GM18861 (cell line): ENCODE results near the gene NPHP4.
"Not testable (repeated sequence)": the region's sequence is repeated elsewhere in the genome, so short reads cannot be mapped to it uniquely, and the experiment has no call there.

ENCODE experiments used
- ATAC-seq: cut with Tn5 transposase; IDR thresholded peaks from one replicate; pipeline ENCODE4 v1.9.1; 2021; ENCODE audit not compliant: unreplicated experiment

The NPHP4 gene

DNA sequence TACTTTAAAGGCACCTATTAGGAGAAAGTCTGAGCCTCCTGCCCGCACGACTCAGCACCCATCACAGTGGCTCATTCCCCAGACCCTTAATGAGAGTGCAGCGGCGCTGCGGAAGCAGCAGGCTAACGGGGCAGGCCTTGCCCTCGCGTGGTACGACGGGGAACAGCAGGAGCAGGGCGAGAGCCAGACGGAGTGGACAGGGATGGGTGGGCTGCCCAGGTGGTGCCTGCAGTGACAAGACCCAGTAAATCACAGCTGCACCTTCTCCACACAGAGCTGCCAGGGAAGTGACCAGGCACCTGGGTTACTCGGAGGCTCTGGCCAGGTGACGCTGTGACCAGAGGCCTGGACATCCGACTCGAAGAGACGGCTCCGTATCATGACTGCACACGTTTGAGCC, 131.9 kb downstream of the NPHP4 start:
- no peak for ATAC-seq

GRCh38 chr1:5859766-5860165, 132.5 kb downstream of the NPHP4 start:
- no peak for ATAC-seq

DNA sequence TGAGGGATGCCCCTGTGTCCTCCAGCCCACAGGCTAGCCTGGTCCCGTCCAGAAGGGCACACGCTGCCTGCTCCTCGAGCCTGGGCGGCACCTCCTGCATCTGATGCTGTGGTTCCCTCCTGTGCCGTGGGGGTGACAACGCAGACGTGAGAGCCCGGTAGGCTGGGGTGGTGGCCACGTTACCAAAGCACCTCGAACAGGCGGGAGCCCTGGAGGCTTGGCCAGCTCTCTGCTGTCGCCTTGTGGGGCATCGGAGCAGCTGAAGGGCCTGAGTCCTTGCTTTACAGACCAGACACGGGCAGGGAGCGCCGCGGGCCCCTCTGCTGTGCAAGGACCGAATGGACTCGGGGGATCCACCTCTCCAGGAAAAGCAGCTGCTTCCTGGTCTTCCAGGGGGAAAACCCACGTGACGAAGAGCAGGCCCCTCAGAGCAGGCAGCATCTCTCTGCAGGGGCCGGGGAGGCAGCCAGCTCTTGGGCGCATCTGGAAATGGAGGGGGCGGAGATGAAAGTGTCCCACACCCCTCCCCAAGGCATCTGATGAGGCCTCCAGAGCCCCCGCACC, 133.3 kb downstream of the NPHP4 start:
- ATAC-seq: no peak

DNA sequence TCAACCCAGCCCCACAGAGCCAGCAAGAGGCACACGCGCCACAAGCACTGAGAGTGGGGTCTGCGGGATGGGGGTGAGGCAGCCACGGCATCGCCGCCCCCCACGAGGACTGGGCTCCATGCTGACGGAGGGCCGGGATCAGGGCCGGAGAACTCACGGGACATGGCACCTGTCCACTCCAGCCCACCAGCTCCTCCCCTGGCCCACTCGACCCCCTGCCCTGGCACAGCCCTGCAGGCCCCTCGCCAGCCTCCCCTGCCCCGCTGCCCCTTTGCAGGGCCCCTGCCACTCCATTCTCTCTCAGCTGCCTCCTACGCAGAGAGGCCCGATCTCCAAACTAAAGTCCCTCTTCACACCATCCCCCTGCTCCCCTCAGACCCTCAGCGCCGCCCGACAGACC, 134.0 kb downstream of the NPHP4 start:
- ATAC-seq: no peak

GRCh38 chr1:5857508-5858090, 134.6 kb downstream of the NPHP4 start:
- ATAC-seq: no peak

GRCh38 chr1:5857011-5857410, 135.2 kb downstream of the NPHP4 start:
- ATAC-seq: no peak

DNA sequence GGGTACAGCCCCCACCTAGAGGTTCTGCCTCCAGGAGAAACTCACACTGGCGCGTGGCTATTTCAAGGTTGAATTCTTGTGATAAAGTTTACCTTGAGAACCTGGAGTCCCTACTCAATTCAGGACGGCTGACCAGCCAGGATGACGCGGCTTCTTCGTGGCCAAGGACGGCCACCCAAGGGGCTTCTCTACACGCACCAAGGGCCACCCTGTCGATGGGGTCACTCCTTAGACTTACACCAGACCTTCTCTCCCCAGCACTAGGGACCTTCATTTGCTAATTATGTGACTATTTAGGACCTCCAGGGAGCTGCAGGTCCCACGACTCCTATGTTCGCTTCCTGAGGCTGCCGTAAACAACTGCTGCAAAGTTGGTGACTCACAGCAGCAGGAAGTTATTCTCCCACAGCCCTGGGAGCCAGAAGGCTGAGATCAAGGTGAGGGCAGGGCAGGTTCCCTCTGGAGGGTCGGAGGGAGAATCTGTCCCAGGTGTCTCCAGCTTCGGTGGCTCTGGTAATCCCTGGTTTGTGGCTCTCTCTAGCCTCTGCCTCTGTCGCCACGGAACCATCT, 135.9 kb downstream of the NPHP4 start:
- no peak for ATAC-seq

- no peak for ATAC-seq
Observed at GRCh38 chr1:5855196-5855897, 136.9 kb downstream of the NPHP4 start.

DNA sequence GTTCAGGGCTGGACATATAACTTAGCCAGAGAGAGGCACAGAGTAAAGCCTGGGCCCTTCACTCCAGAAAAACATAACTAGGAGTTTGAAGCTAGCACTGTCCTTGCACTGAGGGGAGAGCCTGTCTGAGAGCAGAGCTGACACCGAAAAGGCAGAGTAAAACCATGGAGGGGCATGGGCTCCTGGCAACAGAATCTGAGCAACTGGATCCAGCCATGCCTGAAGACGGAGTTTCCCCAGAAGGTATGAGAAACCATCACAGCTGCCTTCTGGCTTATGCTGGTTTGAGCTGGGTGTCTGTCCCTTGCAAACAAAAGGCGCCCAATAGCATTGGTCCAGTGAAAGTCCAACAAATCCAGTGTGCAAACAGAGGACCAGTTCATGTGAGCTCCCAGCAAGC, 137.5 kb downstream of the NPHP4 start:
- ATAC-seq: no peak

GRCh38 chr1:5853858-5854257, 138.4 kb downstream of the NPHP4 start:
- ATAC-seq: not testable (repeated sequence)

- ATAC-seq: no peak
Observed at GRCh38 chr1:5850503-5850902, 141.7 kb downstream of the NPHP4 start.

GRCh38 chr1:5849550-5849949, 142.7 kb downstream of the NPHP4 start:
- ATAC-seq: no peak

DNA sequence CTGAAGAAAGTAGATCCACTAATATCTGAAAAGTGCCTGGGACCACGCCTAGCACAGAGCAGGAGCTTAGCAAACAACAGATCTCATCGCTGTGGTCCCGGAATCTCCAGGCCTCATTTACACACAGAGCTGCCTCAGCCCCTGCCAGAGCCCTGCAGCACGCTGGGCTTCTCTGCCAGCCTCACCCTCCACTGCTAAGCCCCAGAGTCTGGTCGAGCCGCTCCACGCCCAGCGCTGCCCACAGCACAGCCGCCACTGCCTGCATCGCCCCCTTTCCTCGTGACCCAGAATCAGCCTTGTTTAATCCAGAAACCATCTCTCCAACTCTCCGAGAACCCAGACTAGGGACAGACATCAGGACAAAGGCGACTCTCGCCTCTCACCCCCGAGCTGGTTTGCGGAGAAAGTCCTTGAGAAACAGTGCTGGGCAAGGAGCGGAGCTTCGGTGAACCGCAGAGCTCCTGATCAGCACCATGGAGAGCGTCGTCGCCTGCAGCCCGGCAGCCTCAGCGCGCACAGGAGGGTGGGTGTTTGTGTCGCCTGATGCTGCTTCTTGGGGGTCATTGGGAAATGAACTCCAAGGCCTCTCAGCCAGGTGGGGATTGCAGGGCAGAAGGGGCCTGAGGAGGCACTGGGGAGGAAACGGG, 145.1 kb downstream of the NPHP4 start:
- no peak for ATAC-seq

DNA sequence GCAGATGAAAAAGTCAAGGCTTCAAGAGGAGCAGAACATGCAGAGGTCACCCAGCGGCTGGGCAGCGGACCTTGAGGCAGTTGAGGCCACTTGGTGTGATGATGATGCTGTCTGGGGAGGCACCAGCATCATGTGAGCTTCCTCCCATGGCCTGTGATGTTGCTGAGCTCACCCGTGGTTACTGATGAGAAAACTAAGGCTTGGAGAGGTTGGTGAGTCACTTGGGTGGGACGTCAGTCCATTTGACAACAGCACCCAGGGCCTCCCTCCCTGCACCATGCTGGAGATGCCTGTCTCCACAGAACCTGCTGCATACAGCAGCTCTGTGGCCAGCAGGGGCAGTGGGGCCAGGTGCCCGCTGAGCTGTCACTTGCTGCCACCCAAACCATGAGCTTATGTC, 146.8 kb downstream of the NPHP4 start:
- no peak for ATAC-seq

- ATAC-seq: no peak
Observed at GRCh38 chr1:5844442-5844841, 147.8 kb downstream of the NPHP4 start.

DNA sequence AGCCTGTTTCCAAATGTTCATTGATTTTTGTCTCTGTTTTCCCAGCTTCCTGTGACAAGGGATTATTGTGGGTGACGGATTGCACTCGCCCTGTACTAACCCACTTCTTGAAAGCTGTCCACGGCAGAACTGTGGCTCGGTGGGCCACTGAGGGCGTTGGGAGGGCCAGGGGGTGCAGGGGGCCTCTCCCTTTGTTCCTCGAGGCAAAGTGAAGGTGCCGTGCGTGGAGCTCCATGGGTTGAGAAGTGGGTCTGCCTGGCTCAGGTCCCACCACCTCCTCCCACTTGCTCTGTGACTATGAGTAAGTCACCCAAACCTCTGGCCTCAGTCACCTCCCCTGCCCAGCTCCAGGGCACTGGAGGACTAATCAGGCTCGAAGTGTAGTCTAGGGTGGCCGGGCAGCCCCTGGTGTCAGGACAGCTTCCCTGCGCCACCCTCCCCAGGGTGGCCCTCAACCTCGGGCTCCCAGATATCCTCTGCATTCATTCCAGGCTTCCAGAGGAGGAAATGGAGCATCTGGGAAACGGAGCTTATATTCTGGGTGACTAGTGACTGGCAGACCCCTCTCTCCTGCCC, 148.6 kb downstream of the NPHP4 start:
- no peak for ATAC-seq

DNA sequence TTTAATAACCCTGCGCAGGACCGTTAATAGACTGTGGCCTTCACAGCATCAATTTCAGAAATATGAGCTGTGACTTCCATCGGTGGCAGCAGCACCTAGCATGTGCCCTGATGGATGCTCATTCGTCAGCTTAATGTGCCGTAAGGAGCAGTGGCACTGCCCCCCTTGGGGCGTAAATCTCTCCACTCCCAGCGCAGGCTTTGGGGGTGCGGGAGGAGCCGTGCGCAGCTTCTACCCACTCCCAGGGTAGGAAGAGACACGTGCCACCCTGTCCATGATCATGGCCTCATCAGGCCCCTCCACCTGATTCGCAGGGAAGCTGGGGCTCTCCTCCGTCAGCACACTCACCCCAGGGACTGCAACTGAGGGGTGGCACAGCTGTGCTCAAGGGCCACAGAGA, 149.5 kb downstream of the NPHP4 start:
- no peak for ATAC-seq

- no peak for ATAC-seq
Observed at GRCh38 chr1:5840551-5841001, 151.6 kb downstream of the NPHP4 start.

DNA sequence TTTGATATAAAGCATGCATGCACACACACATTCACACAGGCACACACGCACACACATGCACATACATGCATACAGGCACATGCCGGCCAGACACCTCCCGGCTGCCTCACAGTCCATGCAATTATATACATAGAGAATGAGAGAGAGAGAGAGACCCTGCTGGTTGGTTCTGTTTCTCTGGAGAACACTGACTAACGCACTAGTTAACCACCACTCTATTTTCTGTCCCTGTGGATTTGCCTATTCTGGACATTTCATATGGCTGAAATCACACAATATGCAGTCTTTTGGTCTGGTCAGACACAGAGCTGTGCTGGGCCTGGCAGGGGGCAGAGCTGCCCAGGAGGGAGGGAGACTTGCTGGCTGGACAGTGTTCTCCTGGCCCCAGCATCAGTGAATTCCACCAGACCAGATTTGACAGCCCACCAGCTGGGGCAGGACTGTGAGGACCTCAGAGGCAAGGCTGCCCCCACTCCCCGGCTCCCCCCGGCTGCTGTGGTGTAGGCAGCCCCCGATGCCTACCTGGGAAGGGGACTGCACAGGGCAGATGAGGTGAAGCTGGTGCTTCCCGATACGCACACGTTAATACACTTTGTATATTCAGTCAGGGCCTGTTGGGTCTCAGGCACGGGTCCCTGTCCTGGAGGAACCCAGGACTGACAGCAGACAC, 152.2 kb downstream of the NPHP4 start:
- ATAC-seq: no peak

DNA sequence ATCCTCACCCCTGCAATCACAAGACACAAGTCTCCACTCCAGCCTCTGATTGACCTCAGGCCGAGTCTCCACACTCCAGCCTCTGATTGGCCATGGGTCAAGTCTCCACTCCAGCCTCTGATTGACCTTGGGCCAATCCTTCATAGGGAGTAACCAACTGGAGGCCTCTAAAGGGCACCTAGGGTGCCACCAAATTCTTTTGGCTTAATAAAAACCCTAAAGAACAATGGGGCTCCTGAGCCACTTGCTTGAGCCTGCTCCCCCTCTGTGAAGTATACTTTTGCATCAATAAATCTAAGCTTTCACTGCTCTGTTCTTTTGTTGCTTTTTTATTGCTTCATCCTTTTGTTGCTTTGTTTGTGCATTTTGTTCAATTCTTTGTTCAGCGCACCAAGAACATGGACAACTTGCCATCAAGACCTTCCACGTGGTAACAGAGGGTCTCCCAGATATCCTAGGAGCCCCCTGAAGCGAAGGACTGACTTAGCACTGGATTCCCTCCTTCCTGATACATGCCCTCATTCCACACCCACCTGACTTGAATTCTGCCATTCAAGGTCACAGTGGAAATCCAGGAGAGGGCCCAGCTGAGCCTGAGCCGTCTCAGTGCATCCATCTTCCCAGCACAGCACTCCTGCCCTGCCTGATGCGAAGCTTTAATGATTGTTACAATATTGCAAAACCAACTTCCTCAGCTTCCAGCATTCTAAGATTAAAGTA, 152.9 kb downstream of the NPHP4 start:
- ATAC-seq: no peak
